Fibroblast of villous mesenchyme (primary cell): ENCODE measurements around the gene STAG1. TPM values are rescaled to one million over a fixed set of nuclear protein-coding genes. Genes with fewer than 3 reads are reported as not detected.
A peak's percentile ranks its signal among the peaks of the same experiment; 100 is the strongest.

Experiments used
- DNase-seq: peaks from one replicate; pipeline ENCODE4 v3.0.0-alpha.2; 2010; ENCODE audit warnings: low read depth
- H3K4me3 ChIP-seq: 2 replicates; pipeline ENCODE4 v1.5.1; 2011; ENCODE audit warnings: low read depth, mild to moderate bottlenecking, low read length
- CTCF ChIP-seq: IDR thresholded peaks from 2 replicates; pipeline ENCODE4 v1.5.1; 2012; ENCODE audit warnings: low read depth, mild to moderate bottlenecking, low read length; ENCODE audit not compliant: insufficient read depth
- total RNA-seq: library from RNA; depleted of rRNA; stranded (reverse); fragments of >200 nt; gene quantifications from 2 replicates; pipeline ENCODE4 v1.2.3, GENCODE V29; 2012

The STAG1 gene
- total RNA-seq, 1 donor: 52.7 TPM

GRCh38 chr3:136682740-136683312 is 69.4 kb downstream of the STAG1 start:
- DNase-seq: no peak
- H3K4me3 ChIP-seq: no peak overlapping the region

GRCh38 chr3:136678981-136679380 is 73.2 kb downstream of the STAG1 start:
- H3K4me3 ChIP-seq: no peak overlapping the region
- DNase-seq: no peak
- no peak for TF ChIP-seq CTCF

More at GRCh38 chr3:136682740-136683312, 69.4 kb downstream of the STAG1 start:
- TF ChIP-seq CTCF: no peak

- no peak overlapping the region for H3K4me3 ChIP-seq
- no peak for TF ChIP-seq CTCF
- no peak for DNase-seq
These were observed 76.2 kb downstream of the STAG1 start for GRCh38 chr3:136676009-136676408.

- no peak for TF ChIP-seq CTCF
- no peak for DNase-seq
- H3K4me3 ChIP-seq: no peak overlapping the region
These were observed 76.9 kb downstream of the STAG1 start for GRCh38 chr3:136675150-136675858.

GRCh38 chr3:136672457-136672856 is 79.7 kb downstream of the STAG1 start:
- DNase-seq: no peak
- H3K4me3 ChIP-seq: no peak overlapping the region
- no peak for TF ChIP-seq CTCF

GRCh38 chr3:136671921-136672320 is 80.3 kb downstream of the STAG1 start:
- DNase-seq: peak; percentile 37
- TF ChIP-seq CTCF: no peak
- H3K4me3 ChIP-seq: no peak overlapping the region
